Heart left ventricle (tissue), 13 donors: ENCODE data around the gene SLC25A42.

Experiments used
- CTCF ChIP-seq, 12 donors: fragments of 200-600 bp; sonication (generic) in 4 of 12; IDR thresholded peaks; one replicate each; pipeline versions ENCODE4 v1.5.0 to v1.8.0; 2018 to 2022; ENCODE audit warnings: antibody characterized with exemption in 12 of 12, mild to moderate bottlenecking in 5 of 12
- POLR2A ChIP-seq, 2 donors: fragments of 450-650 bp; IDR thresholded peaks; one replicate each; pipeline ENCODE4 v1.6.1; 2017; ENCODE audit warnings: antibody characterized with exemption in 2 of 2, mild to moderate bottlenecking in 2 of 2, moderate library complexity in 2 of 2
- donor health status: ischemic (EF 13 %, LVEDD 7.1; RV severe dilation, severe dysfunction).
- donor health status: DM: no; HTN: yes; CAD: no.
- donor health status: DM: no; HTN: no; CAD: no.
- donor health status: ischemic (EF 25% LVEDD 6.9; RV normal size, moderate dysfunction).
- donor health status: ischemic (EF 25% LVEDD 5.7; RV mildly dilated, moderate dysfunction).
- donor health status: ischemic (EF 35%, LVEDD 5.7; RV mildly dilated, moderate dysfunction).
- donor health status: nonischemic (EF 11% LVEDD 7.7; RV severe dilation, severe dysfunction).
- donor health status: DM: yes; HTN: yes; CAD: no.
- donor health status: PGD.
- donor health status: ischemic (EF 29% LVEDD 5.4; RV normal size, mild dysfunction).
- donor health status: nonischemic (EF 23%, LVEDD 6.1; RV moderate dilation, normal function).

GRCh38 chr19:19057720-19058119, 6.1 kb upstream of the SLC25A42 start:
- TF ChIP-seq CTCF (IDR thresholded peaks at IDR 0.05) (no peak), POLR2A (IDR thresholded peaks at IDR 0.05) (no peak)
